HepG2 (cell line): Measurements from ENCODE around the gene ZSCAN2. TPM values are rescaled to one million over a fixed set of nuclear protein-coding genes. Genes with fewer than 3 reads are reported as not detected.

Experiments used
- ATAC-seq: fragments of 200-7000 bp; cut with Tn5 transposase; 3 replicates; pipeline ENCODE4 v1.9.1; 2020; ENCODE audit warnings: mild to moderate bottlenecking, moderate library complexity
- BruUV-seq: library from RNA; stranded (reverse); fragments of 400-500 nt; replicated peaks from 2 replicates; lab custom pipeline; 2021; lab: Mats Ljungman, UMichigan
- CTCF ChIA-PET: fragments of 300-600 bp; formaldehyde crosslinking; extraction: SDS; loops from one replicate; lab custom pipeline; 2021; ENCODE audit warnings: low total read pairs, inconsistent platforms, low intra/inter-chr PET ratio; lab: Yijun Ruan, JAX
- POLR2A ChIA-PET: fragments of 350-600 bp; sonication (Branson Sonifier 250); formaldehyde crosslinking; loops from one replicate; lab custom pipeline; 2020; ENCODE audit warnings: antibody characterized with exemption, inconsistent platforms; lab: Yijun Ruan, JAX
- DNase-seq: peaks from one replicate; pipeline ENCODE4 v3.0.0-alpha.2; 2015; ENCODE audit warnings: low spot score
- FAIRE-seq: peaks from 3 replicates; lab custom pipeline; 2011; peaks lifted over from hg19 to GRCh38; lab: Jason Lieb, UNC
- H2AFZ ChIP-seq: one replicate; pipeline ENCODE4 v1.6.1; 2011; ENCODE audit warnings: low read length, inconsistent platforms
- H3K27ac ChIP-seq: fragments of 300-600 bp; 3 replicates; pipeline ENCODE4 v1.8.0; 2011; ENCODE audit warnings: mixed run types, mild to moderate bottlenecking, mixed read lengths, low read length, inconsistent platforms; ENCODE audit not compliant: insufficient read depth; ENCODE audit errors: extremely low read length
- H3K27me3 ChIP-seq, 2 experiments: fragments of 200-600 bp in 1 of 2; 2 replicates in 1 of 2; 3 replicates in 1 of 2; pipeline versions ENCODE4 v1.6.0 to v1.8.0; 2011; ENCODE audit warnings: low read length in 2 of 2, mild to moderate bottlenecking in 2 of 2, moderate library complexity in 2 of 2, inconsistent platforms in 1 of 2; ENCODE audit not compliant: insufficient read depth in 2 of 2, control insufficient read depth in 1 of 2
- H3K36me3 ChIP-seq, 2 experiments: fragments of 200-600 bp in 1 of 2; replicated peaks in 1 of 2; 2 replicates in 1 of 2; 3 replicates in 1 of 2; pipeline versions ENCODE4 v1.5.1 to v1.8.0; 2011; ENCODE audit warnings: low read length in 2 of 2, inconsistent platforms in 1 of 2; ENCODE audit not compliant: insufficient read depth in 2 of 2, control insufficient read depth in 1 of 2
- H3K4me1 ChIP-seq: 2 replicates; pipeline ENCODE4 v1.5.1; 2012; ENCODE audit warnings: low read length, inconsistent platforms; ENCODE audit not compliant: insufficient read depth
- H3K4me2 ChIP-seq: 2 replicates; pipeline ENCODE4 v1.6.0; 2011; ENCODE audit warnings: low read depth, low read length, inconsistent platforms
- H3K4me3 ChIP-seq, 3 experiments: fragments of 200-600 bp in 1 of 3; sonication (generic), shearing (Covaris generic) in 1 of 3; replicated peaks in 1 of 3; 2 replicates each; pipeline ENCODE4 v1.5.1; 2011 to 2016; ENCODE audit warnings: low read length in 3 of 3, inconsistent platforms in 2 of 3, low read depth in 2 of 3, mild to moderate bottlenecking in 2 of 3, control low read depth in 1 of 3, mixed read lengths in 1 of 3; ENCODE audit not compliant: insufficient read depth in 1 of 3
- H3K79me2 ChIP-seq: one replicate; pipeline ENCODE4 v1.6.1; 2011; ENCODE audit warnings: low read length, inconsistent platforms; ENCODE audit not compliant: insufficient read depth
- H3K9ac ChIP-seq: 2 replicates; pipeline ENCODE4 v1.6.0; 2011; ENCODE audit warnings: mild to moderate bottlenecking, low read depth, low read length, inconsistent platforms; ENCODE audit not compliant: insufficient read depth
- H3K9me3 ChIP-seq: 2 replicates; pipeline ENCODE4 v1.5.1; 2012; ENCODE audit warnings: mild to moderate bottlenecking, low read length
- H4K20me1 ChIP-seq: 2 replicates; pipeline ENCODE4 v1.6.0; 2011; ENCODE audit warnings: inconsistent platforms, mild to moderate bottlenecking, low read length, moderate library complexity; ENCODE audit not compliant: insufficient read depth
- AHR ChIP-seq: IDR thresholded peaks from 2 replicates; pipeline ENCODE4 v1.6.1; 2018; ENCODE audit warnings: missing genetic modification reagents, missing compliant biosample characterization
- BCLAF1 ChIP-seq: fragments of 450-650 bp; IDR thresholded peaks from 2 replicates; pipeline ENCODE4 v1.6.1; 2017; ENCODE audit warnings: mild to moderate bottlenecking
- BRF2 ChIP-seq: sonication (generic); formaldehyde crosslinking; IDR thresholded peaks from 2 replicates; pipeline ENCODE4 v1.8.1; 2022; ENCODE audit warnings: mild to moderate bottlenecking, missing genetic modification reagents
- HHEX ChIP-seq: IDR thresholded peaks from 2 replicates; pipeline ENCODE4 v1.6.1; 2016; ENCODE audit warnings: control low read depth
- ISL2 ChIP-seq: sonication (generic); formaldehyde crosslinking; IDR thresholded peaks from 2 replicates; pipeline ENCODE4 v1.5.0; 2020; ENCODE audit warnings: missing genetic modification reagents
- MBD4 ChIP-seq: IDR thresholded peaks from 2 replicates; pipeline ENCODE4 v1.6.1; 2012; ENCODE audit warnings: low read length, inconsistent platforms, borderline replicate concordance
- RCOR2 ChIP-seq: IDR thresholded peaks from 2 replicates; pipeline ENCODE4 v1.6.1; 2016; ENCODE audit warnings: missing biosample characterization, missing genetic modification reagents
- SP2 ChIP-seq: sonication (generic); formaldehyde crosslinking; IDR thresholded peaks from 2 replicates; pipeline ENCODE4 v1.5.1; 2020; ENCODE audit warnings: mild to moderate bottlenecking, missing genetic modification reagents
- THRA ChIP-seq: sonication (generic); formaldehyde crosslinking; IDR thresholded peaks from 2 replicates; pipeline ENCODE4 v1.4.0; 2020; ENCODE audit warnings: missing genetic modification reagents, borderline replicate concordance
- ZGPAT ChIP-seq: IDR thresholded peaks from 2 replicates; pipeline ENCODE4 v1.6.1; 2016; ENCODE audit warnings: mild to moderate bottlenecking
- ZNF382 ChIP-seq: sonication (generic); formaldehyde crosslinking; IDR thresholded peaks from 2 replicates; pipeline ENCODE4 v1.5.0; 2020; ENCODE audit warnings: missing genetic modification reagents, mild to moderate bottlenecking, borderline replicate concordance
- ZNF484 ChIP-seq: sonication (generic); formaldehyde crosslinking; IDR thresholded peaks from 2 replicates; pipeline ENCODE4 v1.5.1; 2020; ENCODE audit warnings: mild to moderate bottlenecking, low read depth, missing genetic modification reagents, borderline replicate concordance
- ZNF589 ChIP-seq: sonication (generic); formaldehyde crosslinking; conservative IDR thresholded peaks from 2 replicates; pipeline ENCODE4 v1.8.0; 2022; ENCODE audit warnings: mild to moderate bottlenecking, moderate library complexity, missing genetic modification reagents
- ZNF737 ChIP-seq: sonication (generic); formaldehyde crosslinking; IDR thresholded peaks from 2 replicates; pipeline ENCODE4 v1.5.0; 2020; ENCODE audit warnings: missing genetic modification reagents, mild to moderate bottlenecking, borderline replicate concordance
- ZZZ3 ChIP-seq: sonication (generic); formaldehyde crosslinking; IDR thresholded peaks from 2 replicates; pipeline ENCODE4 v1.4.0; 2020; ENCODE audit warnings: missing genetic modification reagents, mild to moderate bottlenecking, borderline replicate concordance
- WGBS: methylation state at CpG from one replicate; pipeline ENCODE4 v1.1.6; 2017; ENCODE audit warnings: low lambda C conversion rate; 5-methylcytosine and 5-hydroxymethylcytosine counted together
- in situ Hi-C: cut with HindIII; loops from 2 replicates; pipeline ENCODE4 v1.10.0; 2017; ENCODE audit warnings: low pct_unique_long_range_greater_than_20kb; ENCODE audit not compliant: extremely low pct_ligation_motif_present
- intact Hi-C: fragments of 100-400 bp; cut with micrococcal nuclease; formaldehyde crosslinking; loops from one replicate; pipeline ENCODE4 v1.10.0; 2022; ENCODE audit not compliant: unreplicated experiment
- polyA plus RNA-seq, 8 experiments: library from polyadenylated mRNA; depleted of rRNA in 3 of 8; stranded (reverse) in 7 of 8; unstranded in 1 of 8; fragments of >200 nt; fragmentation: Illumina TruSeq in 4 of 8; extraction: Trizol in 4 of 8; gene quantifications; 2 replicates each; pipeline versions ENCODE4 v1.2.1 to v1.2.3, GENCODE V29; 2011 to 2016; ENCODE audit warnings: low read depth in 4 of 8, missing spikeins in 1 of 8, mixed read lengths in 1 of 8; ENCODE audit not compliant: insufficient read depth in 1 of 8
- total RNA-seq, 5 experiments: library from RNA; depleted of rRNA; stranded (reverse); fragments of >200 nt; fragmentation: Illumina TruSeq; extraction: Trizol; gene quantifications; 2 replicates each; pipeline ENCODE4 v1.2.3, GENCODE V29; 2016; ENCODE audit warnings: low read depth in 1 of 5

ZSCAN2 gene
- total and polyA plus RNA-seq, 2 of the 13 experiments (the other 11 are each of a cell fraction or from before 2014, with no cell fraction given) = 11.4 to 21.5 TPM

GRCh38 chr15:84611631-84612030, 10.8 kb downstream of the ZSCAN2 start:
- in situ Hi-C loops = no loop called here
- ATAC-seq (no peak), DNase-seq (no peak), FAIRE-seq (no peak)
- Histone ChIP-seq H3K79me2 (peaks cover 41% of the 10 kb centered on the region), H3K27me3 (no peaks in the 10 kb centered on the region), H3K9me3 (no peaks in the 10 kb centered on the region), H3K4me3 (no peak overlapping the region), H4K20me1 (no peaks in the 10 kb centered on the region), H2AFZ (no peak overlapping the region), H3K27ac (no peak overlapping the region), H3K36me3 (peaks cover 7 to 14% of the 10 kb centered on the region in 2 experiments; a peak in 4 of 5 replicates), H3K4me1 (peaks cover 35% of the 10 kb centered on the region), H3K9ac (no peak overlapping the region), H3K4me2 (no peak overlapping the region)
- CTCF ChIA-PET = no interaction called here
- no peak for TF ChIP-seq BRF2 (CRISPR knock-in tag)
- TF ChIP-seq ISL2 = no peak
- TF ChIP-seq AHR (CRISPR knock-in tag) = no peak
- no peak for TF ChIP-seq BCLAF1
- TF ChIP-seq ZZZ3 = no peak
- no peak for TF ChIP-seq HHEX (CRISPR knock-in tag)
- TF ChIP-seq MBD4 = no peak
- no peak for TF ChIP-seq ZGPAT (CRISPR knock-in tag)
- TF ChIP-seq ZNF382 (CRISPR knock-in tag) = no peak
- no peak for TF ChIP-seq ZNF589 (CRISPR knock-in tag)
- TF ChIP-seq SP2 = no peak
- no peak for TF ChIP-seq ZNF737 (CRISPR knock-in tag)
- no peak for TF ChIP-seq RCOR2 (CRISPR knock-in tag)
- no peak for TF ChIP-seq THRA (CRISPR knock-in tag)
- TF ChIP-seq ZNF484 (CRISPR knock-in tag) = no peak
- BruUV-seq = no TSS peak
- WGBS = 97% methylated on average over 7 of the region's 7 CpGs
- intact Hi-C loops = no loop called here
- POLR2A ChIA-PET = interaction anchor here (1.2 kb wide), 1 partner anchor 20 kb away, joined by 6 read pairs; no protein-coding TSS in a partner anchor
